ENCODE measurements around the gene PLCL1.

DNA sequence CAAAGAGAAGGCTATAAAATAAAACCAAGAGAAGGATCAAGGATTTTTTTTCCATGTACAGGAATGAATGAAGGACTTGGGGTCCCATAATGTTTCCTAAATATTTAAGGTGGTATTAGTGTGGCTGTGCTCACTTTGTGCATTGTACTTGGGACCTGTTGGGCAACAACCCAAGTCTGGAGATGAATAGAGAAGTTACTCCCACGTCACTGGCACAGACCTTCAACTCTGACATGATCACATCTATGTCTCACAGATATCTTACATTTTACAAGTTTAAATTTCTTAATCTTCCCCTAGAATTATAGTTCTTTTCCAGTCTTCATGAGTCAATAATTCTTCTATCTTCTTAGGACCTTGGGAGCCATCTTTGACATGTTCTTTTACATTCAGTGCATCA, 133.4 kb downstream of the PLCL1 start:
- TF ChIP-seq, protein P1, sequence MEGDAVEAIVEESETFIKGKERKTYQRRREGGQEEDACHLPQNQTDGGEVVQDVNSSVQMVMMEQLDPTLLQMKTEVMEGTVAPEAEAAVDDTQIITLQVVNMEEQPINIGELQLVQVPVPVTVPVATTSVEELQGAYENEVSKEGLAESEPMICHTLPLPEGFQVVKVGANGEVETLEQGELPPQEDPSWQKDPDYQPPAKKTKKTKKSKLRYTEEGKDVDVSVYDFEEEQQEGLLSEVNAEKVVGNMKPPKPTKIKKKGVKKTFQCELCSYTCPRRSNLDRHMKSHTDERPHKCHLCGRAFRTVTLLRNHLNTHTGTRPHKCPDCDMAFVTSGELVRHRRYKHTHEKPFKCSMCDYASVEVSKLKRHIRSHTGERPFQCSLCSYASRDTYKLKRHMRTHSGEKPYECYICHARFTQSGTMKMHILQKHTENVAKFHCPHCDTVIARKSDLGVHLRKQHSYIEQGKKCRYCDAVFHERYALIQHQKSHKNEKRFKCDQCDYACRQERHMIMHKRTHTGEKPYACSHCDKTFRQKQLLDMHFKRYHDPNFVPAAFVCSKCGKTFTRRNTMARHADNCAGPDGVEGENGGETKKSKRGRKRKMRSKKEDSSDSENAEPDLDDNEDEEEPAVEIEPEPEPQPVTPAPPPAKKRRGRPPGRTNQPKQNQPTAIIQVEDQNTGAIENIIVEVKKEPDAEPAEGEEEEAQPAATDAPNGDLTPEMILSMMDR (IDR thresholded peaks at IDR 0.05; ENCODE audit: low read length), result no peak
- TF ChIP-seq EZH2phosphoT487 (IDR thresholded peaks at IDR 0.05; ENCODE audit: low read length), result no peak
- no peak for TF ChIP-seq EZH2 (optimal IDR thresholded peaks at IDR 0.05; ENCODE audit: low read depth, low read length)
